HG03469 (cell line): Measurements from ENCODE around the gene ARPC2.
A peak's percentile ranks its signal among the peaks of the same experiment; 100 is the strongest.

Source experiments
- ATAC-seq: cut with Tn5 transposase; IDR thresholded peaks from one replicate; pipeline ENCODE4 v1.9.1; 2021; ENCODE audit warnings: mild to moderate bottlenecking, moderate library complexity, moderate number of reproducible peaks; ENCODE audit not compliant: unreplicated experiment

ARPC2 gene

GRCh38 chr2:218216336-218216673 lies 684 bp upstream of the ARPC2 start:
- ATAC-seq: no peak

GRCh38 chr2:218217360-218218267 lies 625 bp downstream of the ARPC2 start:
- ATAC-seq: no peak

GRCh38 chr2:218218268-218219185 lies 1.5 kb downstream of the ARPC2 start:
- ATAC-seq: no peak

GRCh38 chr2:218219934-218220333 lies 2.9 kb downstream of the ARPC2 start:
- ATAC-seq: no peak

GRCh38 chr2:218221000-218221399 lies 4.0 kb downstream of the ARPC2 start:
- no peak for ATAC-seq

- no peak for ATAC-seq
Measured at GRCh38 chr2:218223046-218223445, 6.1 kb downstream of the ARPC2 start.

- no peak for ATAC-seq
Measured at GRCh38 chr2:218224186-218224585, 7.2 kb downstream of the ARPC2 start.

- no peak for ATAC-seq
Measured at GRCh38 chr2:218226903-218227302, 9.9 kb downstream of the ARPC2 start.

GRCh38 chr2:218228366-218229090 lies 11.5 kb downstream of the ARPC2 start:
- no peak for ATAC-seq

- peak; percentile 81 for ATAC-seq
Measured at GRCh38 chr2:218229239-218229638, 12.2 kb downstream of the ARPC2 start.

- no peak for ATAC-seq
Measured at GRCh38 chr2:218229851-218230250, 12.9 kb downstream of the ARPC2 start.

- peak; percentile 37 for ATAC-seq
Measured at GRCh38 chr2:218230882-218231281, 13.9 kb downstream of the ARPC2 start.

GRCh38 chr2:218233543-218233942 lies 16.6 kb downstream of the ARPC2 start:
- no peak for ATAC-seq

- ATAC-seq: no peak
Measured at GRCh38 chr2:218234521-218234920, 17.5 kb downstream of the ARPC2 start.

- no peak for ATAC-seq
Measured at GRCh38 chr2:218235017-218235416, 18.0 kb downstream of the ARPC2 start.

- ATAC-seq: no peak
Measured at GRCh38 chr2:218236829-218237228, 19.8 kb downstream of the ARPC2 start.

- ATAC-seq: no peak
Measured at GRCh38 chr2:218238887-218239286, 21.9 kb downstream of the ARPC2 start.

- ATAC-seq: no peak
Measured at GRCh38 chr2:218244204-218244603, 27.2 kb downstream of the ARPC2 start.

- no peak for ATAC-seq
Measured at GRCh38 chr2:218244665-218245064, 27.7 kb downstream of the ARPC2 start.

- no peak for ATAC-seq
Measured at GRCh38 chr2:218245214-218245613, 28.2 kb downstream of the ARPC2 start.

- no peak for ATAC-seq
Measured at GRCh38 chr2:218249691-218250090, 32.7 kb downstream of the ARPC2 start.
